Activated CD4-positive, alpha-beta T cell treated with anti-CD3 and anti-CD28 coated beads for 24 hours (primary cell): ENCODE data around the gene PRR20A.
"Not testable (repeated sequence)": the region's sequence is repeated elsewhere in the genome, so short reads cannot be mapped to it uniquely, and the experiment has no call there.

Experiments used
- DNase-seq, 2 donors: peaks; one replicate each; pipeline ENCODE4 v3.0.0-alpha.2; 2020; ENCODE audit warnings: low read depth in 2 of 2

Gene PRR20A

DNA sequence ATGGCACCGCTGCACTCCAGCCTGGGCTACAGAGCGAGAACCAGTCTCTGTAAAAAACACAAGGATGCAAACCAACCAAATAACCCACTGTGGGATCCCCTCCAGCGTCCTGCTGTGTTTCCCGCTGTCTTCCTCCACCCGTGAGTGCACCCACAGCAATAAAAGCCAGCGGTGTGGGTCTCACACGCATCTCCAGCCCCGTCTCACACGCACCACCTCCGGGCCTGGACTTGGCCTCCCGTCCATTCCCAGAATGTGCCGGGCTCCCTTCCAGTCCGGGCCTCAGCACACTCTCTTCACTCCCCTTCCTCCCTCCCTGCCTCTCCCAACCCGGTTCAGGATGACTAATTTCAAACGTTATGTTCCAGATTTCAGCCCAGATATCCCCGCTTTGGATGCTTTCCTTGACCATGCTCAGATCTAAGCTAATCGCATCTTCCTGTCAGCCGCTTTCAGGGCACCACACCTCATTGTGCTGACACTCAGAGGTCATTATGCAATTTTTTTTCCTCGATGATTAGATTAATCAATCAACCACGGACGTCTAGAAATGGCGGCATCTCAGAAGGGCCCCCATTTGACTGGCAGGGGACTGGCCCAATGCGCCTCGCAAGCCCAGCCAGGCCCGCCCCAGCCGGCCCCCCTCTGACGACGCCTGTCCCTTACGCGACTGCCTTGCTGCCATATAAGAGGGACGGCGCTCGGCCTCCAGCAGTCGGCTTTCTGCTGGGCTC is at the start of gene PRR20A:
PRR20A (plus strand) TSS at position 684 of the 734 bp plus-strand sequence. CDS start 387 bp downstream, outside the sequence.
- DNase-seq, result not testable (repeated sequence)

DNA sequence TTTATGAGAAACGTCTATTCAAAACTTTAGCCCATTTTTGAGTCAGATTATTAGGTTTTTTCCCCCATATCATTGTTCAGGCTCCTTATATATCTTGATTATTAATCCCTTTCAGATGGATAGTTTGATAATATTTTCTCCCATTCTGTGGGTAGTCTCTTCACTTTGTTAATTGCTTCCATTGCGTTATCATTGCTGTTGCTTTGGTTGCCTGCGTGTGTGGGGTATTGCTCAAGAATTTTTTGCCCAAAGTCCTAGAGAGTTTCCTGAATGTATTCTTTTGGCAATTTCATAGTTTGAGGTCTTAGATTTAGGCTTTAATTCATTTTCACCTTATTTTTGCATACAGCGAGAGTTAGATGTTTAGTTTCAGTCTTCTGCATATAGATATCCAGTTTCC is 25.8 kb upstream of the PRR20A start:
- DNase-seq, result no peak

DNA sequence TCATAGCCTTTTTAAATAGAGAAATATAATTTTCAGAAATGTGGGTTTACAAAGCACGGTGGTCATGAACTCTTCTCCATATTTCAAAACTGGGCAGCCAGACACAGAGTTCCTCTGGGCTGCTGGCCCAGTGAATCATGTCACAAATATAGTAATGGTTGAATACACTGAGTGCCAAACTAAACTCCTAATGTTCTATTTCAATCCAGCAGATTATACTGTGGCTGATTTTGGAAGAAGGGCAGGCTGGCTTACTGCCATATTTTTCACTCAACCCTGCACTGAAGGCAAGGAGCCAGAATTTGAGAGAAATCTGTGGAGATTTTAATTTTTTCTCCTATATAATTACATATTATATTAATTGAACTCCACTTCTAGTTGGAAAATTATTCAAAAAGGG is 17.0 kb upstream of the PRR20A start:
- DNase-seq, result no peak

DNA sequence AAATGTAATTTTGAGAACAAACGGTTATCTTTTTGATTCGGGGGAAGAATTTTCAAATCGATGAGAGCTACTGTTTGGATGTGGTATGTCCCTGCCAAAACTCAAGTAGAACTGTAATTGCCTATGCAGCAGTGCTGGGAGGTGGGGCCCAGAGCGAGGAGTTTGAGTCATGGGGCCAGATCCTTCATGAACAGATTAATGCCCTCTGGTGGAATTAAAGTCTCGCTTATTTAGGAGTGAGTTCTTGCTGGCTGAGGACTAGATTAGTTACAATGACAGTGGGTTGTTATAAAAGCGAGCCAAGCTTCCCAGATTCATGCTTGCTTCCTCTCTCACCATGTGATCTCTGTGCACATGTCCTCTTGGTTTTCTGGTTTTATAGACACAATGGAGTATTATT is 11.8 kb upstream of the PRR20A start:
- no peak for DNase-seq

DNA sequence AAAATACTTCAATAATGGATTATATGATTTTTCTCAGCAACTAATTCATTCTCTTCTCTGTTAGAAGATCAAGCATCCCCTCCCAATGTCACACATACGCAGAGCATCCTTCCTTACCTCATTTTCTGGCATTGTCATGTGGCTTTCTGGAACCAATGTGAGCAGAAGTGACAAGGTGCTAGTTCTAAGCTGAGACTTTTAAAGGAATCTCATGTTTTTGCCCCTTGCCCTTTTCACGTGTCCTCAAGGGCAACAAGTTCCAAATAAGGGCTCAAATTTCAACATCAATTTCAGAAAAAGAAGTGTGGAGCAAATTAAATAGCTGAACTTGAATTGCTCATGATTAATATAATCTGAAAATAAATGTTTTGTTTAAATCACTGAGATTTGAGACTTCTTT is 4.6 kb upstream of the PRR20A start:
- no peak for DNase-seq

DNA sequence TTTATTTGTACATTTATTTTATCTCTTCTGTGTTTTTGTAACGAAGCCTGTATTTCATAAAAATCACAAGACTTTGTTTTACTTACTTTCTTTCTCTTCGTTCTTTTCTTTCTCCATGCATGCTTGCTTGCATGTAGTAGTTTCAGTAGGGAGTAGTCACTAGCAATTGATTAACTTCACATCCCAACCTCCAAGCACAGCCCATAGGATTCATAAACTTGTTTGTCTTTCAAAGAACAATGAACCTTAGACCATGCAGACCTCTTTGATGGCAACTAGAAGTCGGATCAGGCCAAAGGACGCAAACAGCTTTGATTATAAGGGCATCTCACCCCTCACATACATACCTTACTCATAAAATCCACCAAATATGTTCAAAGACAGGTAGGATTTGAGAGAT is 3.1 kb upstream of the PRR20A start:
- no peak for DNase-seq

DNA sequence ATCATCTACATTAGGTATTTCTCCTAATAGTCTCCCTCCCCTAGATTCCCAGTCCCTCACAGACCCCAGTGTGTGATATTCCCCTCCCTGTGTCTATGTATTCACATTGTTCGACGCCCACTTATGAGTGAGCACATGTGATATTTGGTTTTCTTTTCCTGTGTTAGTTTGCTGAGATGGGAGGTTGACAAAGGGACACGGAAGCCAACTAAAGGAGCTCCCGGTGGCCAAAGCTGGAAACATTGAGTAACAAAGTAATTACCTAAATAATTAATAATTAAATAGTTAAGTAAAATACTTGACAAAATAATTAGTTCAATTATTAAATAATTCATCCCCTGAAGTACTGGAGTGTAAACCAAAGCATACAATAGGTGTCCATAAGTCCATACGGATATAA is 1.7 kb upstream of the PRR20A start:
- DNase-seq, result no peak

DNA sequence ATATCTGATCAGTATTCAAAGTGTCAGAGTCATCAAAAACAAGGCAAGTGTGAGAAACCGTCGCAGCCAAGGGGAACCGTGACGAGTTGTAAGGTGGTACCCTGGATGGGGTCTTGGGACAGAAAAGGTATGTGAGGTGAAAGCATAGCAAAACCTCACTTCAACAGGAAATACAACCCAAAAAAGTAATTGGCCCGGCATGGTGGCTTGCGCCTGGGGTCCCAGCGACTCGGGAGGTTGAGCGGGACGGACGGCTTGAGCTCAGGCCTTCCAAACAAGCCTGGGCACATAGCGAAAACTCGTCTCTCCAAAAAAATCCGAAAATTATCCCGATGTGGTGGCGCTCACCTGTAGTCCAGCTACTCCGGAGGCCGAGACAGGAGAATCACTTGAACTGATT is 937 bp upstream of the PRR20A start:
- not testable (repeated sequence) for DNase-seq

DNA sequence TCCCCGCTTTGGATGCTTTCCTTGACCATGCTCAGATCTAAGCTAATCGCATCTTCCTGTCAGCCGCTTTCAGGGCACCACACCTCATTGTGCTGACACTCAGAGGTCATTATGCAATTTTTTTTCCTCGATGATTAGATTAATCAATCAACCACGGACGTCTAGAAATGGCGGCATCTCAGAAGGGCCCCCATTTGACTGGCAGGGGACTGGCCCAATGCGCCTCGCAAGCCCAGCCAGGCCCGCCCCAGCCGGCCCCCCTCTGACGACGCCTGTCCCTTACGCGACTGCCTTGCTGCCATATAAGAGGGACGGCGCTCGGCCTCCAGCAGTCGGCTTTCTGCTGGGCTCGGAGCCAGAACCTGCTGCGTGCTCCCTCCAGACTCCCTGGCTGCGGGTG is 6.5 kb downstream of the PRR20A start, which contains the start of gene PRR20B:
PRR20B (plus strand) TSS at position 301 of the 400 bp plus-strand sequence. CDS start 387 bp downstream, outside the sequence.
- DNase-seq, result not testable (repeated sequence)

DNA sequence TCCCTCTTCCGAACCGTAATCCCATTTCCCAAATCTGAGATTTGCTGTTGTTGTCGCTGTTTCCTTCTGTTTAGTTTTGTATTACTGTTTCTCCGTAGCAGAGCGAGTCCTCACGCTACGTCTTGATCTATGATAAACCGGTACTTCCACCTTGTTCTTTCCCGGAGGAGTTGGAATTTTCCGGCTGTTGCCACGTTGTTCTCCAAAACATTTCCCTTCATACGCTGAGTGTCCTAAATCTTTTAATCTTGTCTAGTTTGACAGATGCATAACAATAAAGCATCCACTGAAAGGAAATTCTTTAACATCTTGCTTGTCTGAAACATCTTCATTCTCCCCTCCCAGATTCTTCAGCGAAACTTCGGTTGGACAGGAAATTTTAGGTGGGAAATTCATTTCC is 7.4 kb downstream of the PRR20A start:
- not testable (repeated sequence) for DNase-seq

DNA sequence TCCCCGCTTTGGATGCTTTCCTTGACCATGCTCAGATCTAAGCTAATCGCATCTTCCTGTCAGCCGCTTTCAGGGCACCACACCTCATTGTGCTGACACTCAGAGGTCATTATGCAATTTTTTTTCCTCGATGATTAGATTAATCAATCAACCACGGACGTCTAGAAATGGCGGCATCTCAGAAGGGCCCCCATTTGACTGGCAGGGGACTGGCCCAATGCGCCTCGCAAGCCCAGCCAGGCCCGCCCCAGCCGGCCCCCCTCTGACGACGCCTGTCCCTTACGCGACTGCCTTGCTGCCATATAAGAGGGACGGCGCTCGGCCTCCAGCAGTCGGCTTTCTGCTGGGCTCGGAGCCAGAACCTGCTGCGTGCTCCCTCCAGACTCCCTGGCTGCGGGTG is 13.0 kb downstream of the PRR20A start, which contains the start of gene PRR20C:
PRR20C (plus strand) TSS at position 301 of the 400 bp plus-strand sequence. CDS start 387 bp downstream, outside the sequence.
- DNase-seq, result not testable (repeated sequence)

DNA sequence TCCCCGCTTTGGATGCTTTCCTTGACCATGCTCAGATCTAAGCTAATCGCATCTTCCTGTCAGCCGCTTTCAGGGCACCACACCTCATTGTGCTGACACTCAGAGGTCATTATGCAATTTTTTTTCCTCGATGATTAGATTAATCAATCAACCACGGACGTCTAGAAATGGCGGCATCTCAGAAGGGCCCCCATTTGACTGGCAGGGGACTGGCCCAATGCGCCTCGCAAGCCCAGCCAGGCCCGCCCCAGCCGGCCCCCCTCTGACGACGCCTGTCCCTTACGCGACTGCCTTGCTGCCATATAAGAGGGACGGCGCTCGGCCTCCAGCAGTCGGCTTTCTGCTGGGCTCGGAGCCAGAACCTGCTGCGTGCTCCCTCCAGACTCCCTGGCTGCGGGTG is 19.6 kb downstream of the PRR20A start, which contains the start of gene PRR20D:
PRR20D (plus strand) TSS at position 301 of the 400 bp plus-strand sequence. CDS start 387 bp downstream, outside the sequence.
- DNase-seq, result not testable (repeated sequence)

DNA sequence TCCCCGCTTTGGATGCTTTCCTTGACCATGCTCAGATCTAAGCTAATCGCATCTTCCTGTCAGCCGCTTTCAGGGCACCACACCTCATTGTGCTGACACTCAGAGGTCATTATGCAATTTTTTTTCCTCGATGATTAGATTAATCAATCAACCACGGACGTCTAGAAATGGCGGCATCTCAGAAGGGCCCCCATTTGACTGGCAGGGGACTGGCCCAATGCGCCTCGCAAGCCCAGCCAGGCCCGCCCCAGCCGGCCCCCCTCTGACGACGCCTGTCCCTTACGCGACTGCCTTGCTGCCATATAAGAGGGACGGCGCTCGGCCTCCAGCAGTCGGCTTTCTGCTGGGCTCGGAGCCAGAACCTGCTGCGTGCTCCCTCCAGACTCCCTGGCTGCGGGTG is 26.2 kb downstream of the PRR20A start, which contains the start of gene PRR20E:
PRR20E (plus strand) TSS at position 301 of the 400 bp plus-strand sequence. CDS start 387 bp downstream, outside the sequence.
- not testable (repeated sequence) for DNase-seq

DNA sequence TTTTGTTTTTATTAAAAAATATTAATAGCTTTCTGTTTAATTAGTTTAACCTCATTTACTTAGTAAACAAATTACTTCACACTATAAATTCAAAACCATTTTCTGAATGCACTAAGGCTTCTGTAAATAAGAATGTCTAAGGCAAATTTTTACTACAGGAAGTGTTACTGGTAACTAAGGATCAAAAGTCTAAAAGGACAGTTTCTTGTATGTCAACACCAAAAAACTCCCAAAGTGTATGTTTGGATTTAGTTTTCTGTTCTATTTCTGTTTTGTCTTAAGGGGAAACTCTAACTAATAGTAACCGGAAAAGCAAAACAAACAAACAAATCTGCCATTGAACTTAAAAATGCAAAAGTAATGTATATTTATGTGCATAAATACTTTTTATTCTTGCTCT is 50.9 kb downstream of the PRR20A start:
- DNase-seq, result no peak
